ENCODE data around the gene DUS1L. TPM values are rescaled to one million over a fixed set of nuclear protein-coding genes. Genes with fewer than 3 reads are reported as not detected.

The DUS1L gene
- total and polyA plus RNA-seq, 2 experiments from 2014 or later, result 66.0 to 122 TPM

GRCh38 chr17:82081966-82082365 lies 16.4 kb upstream of the DUS1L start:
- Mint-ChIP-seq H3K4me3 (no peak overlapping the region), H3K36me3 (ENCODE audit: low read depth) (peaks cover 53% of the 10 kb centered on the region), H3K27ac (no peak overlapping the region), H3K27me3 (ENCODE audit: insufficient read depth, low read depth, poor library complexity) (peaks cover 15% of the 10 kb centered on the region), H3K4me1 (peaks cover 3% of the 10 kb centered on the region), H3K9me3 (no peaks in the 10 kb centered on the region; the same call in 2 of the 3 replicates)
- DNase-seq (ENCODE audit: low spot score) (no peak), ATAC-seq (no peak)
- Histone ChIP-seq H3K9me2 (ENCODE audit: insufficient read depth) (no peaks in the 10 kb centered on the region), H3K36me3 (ENCODE audit: insufficient read depth) (peaks cover 10% of the 10 kb centered on the region; the same call in 1 of the 2 replicates), H4K20me1 (replicated peaks; ENCODE audit: insufficient read depth) (peaks cover 8% of the 10 kb centered on the region), H3K4me2 (no peak overlapping the region), H2AFZ (no peak overlapping the region), H3K79me2 (replicated peaks; ENCODE audit: insufficient read depth) (no peaks in the 10 kb centered on the region), H3F3A (replicated peaks; ENCODE audit: low read depth) (peaks cover 21% of the 10 kb centered on the region), H3K4me1 (ENCODE audit: insufficient read depth) (no peaks in the 10 kb centered on the region), H3K27ac (ENCODE audit: low read depth) (no peak overlapping the region), H3K4me3 (no peak overlapping the region), H3K27me3 (ENCODE audit: insufficient read depth) (no peaks in the 10 kb centered on the region)
- TF ChIP-seq JUNB (IDR thresholded peaks at IDR 0.05; ENCODE audit: unreplicated experiment) (no peak), EZH2phosphoT487 (IDR thresholded peaks at IDR 0.05; ENCODE audit: unreplicated experiment) (no peak), POLR2AphosphoS5 (IDR thresholded peaks at IDR 0.05; ENCODE audit: low read depth) (no peak), CREB1 (CRISPR knock-in tag; IDR thresholded peaks at IDR 0.05; ENCODE audit: low read depth) (no peak), EZH2 (IDR thresholded peaks at IDR 0.05; ENCODE audit: low read depth, unreplicated experiment) (no peak), STAT1 (IDR thresholded peaks at IDR 0.05; ENCODE audit: unreplicated experiment) (no peak), ZNF114 (CRISPR knock-in tag; IDR thresholded peaks at IDR 0.05) (no peak)
- TF ChIP-seq, protein P1, sequence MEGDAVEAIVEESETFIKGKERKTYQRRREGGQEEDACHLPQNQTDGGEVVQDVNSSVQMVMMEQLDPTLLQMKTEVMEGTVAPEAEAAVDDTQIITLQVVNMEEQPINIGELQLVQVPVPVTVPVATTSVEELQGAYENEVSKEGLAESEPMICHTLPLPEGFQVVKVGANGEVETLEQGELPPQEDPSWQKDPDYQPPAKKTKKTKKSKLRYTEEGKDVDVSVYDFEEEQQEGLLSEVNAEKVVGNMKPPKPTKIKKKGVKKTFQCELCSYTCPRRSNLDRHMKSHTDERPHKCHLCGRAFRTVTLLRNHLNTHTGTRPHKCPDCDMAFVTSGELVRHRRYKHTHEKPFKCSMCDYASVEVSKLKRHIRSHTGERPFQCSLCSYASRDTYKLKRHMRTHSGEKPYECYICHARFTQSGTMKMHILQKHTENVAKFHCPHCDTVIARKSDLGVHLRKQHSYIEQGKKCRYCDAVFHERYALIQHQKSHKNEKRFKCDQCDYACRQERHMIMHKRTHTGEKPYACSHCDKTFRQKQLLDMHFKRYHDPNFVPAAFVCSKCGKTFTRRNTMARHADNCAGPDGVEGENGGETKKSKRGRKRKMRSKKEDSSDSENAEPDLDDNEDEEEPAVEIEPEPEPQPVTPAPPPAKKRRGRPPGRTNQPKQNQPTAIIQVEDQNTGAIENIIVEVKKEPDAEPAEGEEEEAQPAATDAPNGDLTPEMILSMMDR (conservative IDR thresholded peaks at IDR 0.05; ENCODE audit: low read depth in 2 of 2), result no peak
- TF ChIP-seq, protein P2, sequence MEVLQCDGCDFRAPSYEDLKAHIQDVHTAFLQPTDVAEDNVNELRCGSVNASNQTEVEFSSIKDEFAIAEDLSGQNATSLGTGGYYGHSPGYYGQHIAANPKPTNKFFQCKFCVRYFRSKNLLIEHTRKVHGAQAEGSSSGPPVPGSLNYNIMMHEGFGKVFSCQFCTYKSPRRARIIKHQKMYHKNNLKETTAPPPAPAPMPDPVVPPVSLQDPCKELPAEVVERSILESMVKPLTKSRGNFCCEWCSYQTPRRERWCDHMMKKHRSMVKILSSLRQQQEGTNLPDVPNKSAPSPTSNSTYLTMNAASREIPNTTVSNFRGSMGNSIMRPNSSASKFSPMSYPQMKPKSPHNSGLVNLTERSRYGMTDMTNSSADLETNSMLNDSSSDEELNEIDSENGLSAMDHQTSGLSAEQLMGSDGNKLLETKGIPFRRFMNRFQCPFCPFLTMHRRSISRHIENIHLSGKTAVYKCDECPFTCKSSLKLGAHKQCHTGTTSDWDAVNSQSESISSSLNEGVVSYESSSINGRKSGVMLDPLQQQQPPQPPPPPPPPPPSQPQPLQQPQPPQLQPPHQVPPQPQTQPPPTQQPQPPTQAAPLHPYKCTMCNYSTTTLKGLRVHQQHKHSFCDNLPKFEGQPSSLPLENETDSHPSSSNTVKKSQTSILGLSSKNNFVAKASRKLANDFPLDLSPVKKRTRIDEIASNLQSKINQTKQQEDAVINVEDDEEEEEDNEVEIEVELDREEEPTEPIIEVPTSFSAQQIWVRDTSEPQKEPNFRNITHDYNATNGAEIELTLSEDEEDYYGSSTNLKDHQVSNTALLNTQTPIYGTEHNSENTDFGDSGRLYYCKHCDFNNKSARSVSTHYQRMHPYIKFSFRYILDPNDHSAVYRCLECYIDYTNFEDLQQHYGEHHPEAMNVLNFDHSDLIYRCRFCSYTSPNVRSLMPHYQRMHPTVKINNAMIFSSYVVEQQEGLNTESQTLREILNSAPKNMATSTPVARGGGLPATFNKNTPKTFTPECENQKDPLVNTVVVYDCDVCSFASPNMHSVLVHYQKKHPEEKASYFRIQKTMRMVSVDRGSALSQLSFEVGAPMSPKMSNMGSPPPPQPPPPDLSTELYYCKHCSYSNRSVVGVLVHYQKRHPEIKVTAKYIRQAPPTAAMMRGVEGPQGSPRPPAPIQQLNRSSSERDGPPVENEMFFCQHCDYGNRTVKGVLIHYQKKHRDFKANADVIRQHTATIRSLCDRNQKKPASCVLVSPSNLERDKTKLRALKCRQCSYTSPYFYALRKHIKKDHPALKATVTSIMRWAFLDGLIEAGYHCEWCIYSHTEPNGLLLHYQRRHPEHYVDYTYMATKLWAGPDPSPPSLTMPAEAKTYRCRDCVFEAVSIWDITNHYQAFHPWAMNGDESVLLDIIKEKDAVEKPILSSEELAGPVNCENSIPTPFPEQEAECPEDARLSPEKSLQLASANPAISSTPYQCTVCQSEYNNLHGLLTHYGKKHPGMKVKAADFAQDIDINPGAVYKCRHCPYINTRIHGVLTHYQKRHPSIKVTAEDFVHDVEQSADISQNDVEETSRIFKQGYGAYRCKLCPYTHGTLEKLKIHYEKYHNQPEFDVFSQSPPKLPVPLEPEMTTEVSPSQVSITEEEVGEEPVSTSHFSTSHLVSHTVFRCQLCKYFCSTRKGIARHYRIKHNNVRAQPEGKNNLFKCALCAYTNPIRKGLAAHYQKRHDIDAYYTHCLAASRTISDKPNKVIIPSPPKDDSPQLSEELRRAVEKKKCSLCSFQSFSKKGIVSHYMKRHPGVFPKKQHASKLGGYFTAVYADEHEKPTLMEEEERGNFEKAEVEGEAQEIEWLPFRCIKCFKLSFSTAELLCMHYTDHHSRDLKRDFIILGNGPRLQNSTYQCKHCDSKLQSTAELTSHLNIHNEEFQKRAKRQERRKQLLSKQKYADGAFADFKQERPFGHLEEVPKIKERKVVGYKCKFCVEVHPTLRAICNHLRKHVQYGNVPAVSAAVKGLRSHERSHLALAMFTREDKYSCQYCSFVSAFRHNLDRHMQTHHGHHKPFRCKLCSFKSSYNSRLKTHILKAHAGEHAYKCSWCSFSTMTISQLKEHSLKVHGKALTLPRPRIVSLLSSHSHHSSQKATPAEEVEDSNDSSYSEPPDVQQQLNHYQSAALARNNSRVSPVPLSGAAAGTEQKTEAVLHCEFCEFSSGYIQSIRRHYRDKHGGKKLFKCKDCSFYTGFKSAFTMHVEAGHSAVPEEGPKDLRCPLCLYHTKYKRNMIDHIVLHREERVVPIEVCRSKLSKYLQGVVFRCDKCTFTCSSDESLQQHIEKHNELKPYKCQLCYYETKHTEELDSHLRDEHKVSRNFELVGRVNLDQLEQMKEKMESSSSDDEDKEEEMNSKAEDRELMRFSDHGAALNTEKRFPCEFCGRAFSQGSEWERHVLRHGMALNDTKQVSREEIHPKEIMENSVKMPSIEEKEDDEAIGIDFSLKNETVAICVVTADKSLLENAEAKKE (CRISPR knock-in tag; IDR thresholded peaks at IDR 0.05), result no peak
- TF ChIP-seq, protein P3, sequence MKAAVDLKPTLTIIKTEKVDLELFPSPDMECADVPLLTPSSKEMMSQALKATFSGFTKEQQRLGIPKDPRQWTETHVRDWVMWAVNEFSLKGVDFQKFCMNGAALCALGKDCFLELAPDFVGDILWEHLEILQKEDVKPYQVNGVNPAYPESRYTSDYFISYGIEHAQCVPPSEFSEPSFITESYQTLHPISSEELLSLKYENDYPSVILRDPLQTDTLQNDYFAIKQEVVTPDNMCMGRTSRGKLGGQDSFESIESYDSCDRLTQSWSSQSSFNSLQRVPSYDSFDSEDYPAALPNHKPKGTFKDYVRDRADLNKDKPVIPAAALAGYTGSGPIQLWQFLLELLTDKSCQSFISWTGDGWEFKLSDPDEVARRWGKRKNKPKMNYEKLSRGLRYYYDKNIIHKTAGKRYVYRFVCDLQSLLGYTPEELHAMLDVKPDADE (IDR thresholded peaks at IDR 0.05), result no peak

Measured in GM23338 (cell line).